Activated CD4-positive, alpha-beta T cell treated with anti-CD3 and anti-CD28 coated beads, Interleukin-10, Interleukin-2, amounts not matched to agents 100 ng/mL and 50 ng/mL, durations not matched to agents 16 hours and 8 hours (primary cell): ENCODE measurements around the gene CTBS.
"Not testable (repeated sequence)": the region's sequence is repeated elsewhere in the genome, so short reads cannot be mapped to it uniquely, and the experiment has no call there.

Experiments used
- DNase-seq: peaks from one replicate; pipeline ENCODE4 v3.0.0-alpha.2; 2020

The CTBS gene

DNA sequence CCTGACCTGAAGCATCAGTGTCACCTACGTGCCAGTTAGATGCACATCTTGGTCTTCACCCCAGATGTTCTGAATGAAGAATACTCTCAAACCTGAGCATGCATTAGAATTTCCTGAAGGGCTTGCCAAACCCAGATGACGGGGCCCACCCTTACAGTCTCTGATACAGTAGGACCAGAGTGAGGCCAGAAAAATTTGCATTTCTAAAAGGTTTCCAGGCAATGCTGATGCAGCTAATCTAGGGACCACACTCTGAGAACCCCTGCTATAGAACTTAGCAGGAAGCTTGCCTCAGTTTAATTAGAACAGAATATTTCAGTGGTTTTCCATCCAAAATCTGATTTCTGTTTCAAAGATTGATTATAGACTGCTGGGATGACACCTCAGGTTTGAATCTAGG is 9.9 kb upstream of the CTBS start:
- no peak for DNase-seq

DNA sequence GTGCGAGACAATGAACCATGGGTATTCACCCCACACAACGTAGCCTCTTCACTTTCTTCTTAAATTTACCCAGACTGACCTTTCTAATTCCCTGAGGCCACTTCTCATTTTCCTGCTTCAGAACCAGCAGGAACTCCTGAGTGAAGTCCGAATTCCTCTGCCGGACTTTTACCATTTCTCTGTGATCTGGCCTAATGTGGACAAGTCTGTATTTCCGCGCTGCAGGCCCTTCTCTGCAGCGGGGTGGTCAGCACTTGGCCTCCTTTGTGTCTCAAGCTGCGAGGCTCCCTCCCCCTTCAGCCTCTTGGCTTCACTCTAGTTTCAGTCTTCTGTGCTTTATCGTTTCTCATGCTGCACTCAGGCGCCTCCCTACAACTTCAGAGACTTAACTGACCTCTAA is 9.4 kb upstream of the CTBS start:
- DNase-seq, result no peak

DNA sequence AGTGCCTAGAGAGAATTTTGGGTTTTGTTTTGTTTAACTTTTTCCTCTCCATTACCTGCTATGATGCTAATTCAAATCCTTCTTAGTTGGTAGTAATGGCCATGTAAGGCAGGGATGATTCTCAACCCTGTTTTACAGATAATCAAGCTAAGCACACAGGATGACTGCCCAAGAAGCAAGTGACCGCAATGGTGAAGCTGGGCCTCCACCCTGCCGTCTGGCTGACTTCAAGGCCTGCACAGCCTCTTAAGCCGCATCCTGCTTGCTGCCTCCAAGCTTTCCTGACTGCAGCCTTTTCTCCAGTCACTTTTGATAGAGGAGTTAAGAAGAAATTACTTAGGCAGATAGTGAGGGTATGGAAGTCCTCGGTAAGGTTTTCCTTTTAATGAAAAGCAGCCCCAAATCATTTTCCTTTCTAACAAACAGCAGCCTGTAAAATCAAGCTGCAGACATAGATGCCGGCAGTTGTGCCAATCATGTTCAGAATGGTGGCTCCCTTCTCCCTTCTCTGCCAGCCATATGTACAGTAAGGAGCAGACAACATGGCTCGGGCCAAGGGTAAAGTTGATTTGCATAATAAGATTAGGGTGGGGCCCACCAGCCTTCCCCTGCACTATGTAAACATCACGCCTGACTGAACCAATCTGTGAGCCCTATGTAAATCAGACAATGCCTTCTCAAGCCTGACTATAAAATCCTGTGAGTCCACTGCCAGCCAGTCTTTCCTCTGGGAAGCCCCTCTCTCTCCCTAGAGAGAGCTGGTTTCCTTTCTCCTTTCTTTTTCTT is 8.8 kb upstream of the CTBS start:
- no peak for DNase-seq

DNA sequence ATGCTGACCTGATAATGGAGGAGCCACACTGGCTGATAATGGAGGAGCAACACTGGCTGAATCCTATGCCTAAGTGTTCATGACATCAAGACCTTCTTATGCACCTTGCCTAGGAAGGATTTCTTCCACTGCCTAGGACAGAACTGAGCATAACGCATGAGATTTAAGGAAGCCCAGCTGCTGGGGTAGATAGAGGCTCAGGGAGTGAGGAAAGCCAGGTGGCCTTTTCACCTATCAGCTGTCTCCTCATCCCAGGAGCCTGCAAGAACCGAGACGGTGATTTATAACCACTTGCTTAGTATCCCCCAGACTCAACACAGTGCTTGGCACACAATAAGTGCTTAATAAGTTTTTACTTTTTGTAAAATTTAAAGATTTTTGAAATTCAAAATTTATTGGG is 7.4 kb upstream of the CTBS start:
- DNase-seq, result no peak

DNA sequence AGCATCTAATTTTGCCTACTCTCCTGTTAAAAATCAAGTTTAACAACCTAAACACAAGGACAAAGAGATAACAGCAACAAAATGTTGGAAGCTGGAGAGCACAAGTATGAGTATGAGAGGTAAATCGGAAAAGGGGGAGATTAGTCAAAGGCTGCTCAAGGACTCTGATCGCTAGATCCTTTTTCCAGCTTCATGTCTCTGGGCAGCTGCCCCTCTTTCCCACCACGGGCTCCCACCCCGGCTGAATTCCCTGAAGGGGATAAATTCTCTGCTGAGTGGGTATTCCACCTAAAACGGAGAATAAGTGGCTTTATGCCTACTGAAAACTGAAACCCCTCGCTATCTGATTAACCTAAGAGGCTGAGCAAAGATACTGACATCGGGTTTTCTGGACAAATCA is 696 bp upstream of the CTBS start:
- DNase-seq, result no peak

GRCh38 chr1:84573481-84573966 is 716 bp downstream of the CTBS start:
- DNase-seq, result peak; percentile 41

DNA sequence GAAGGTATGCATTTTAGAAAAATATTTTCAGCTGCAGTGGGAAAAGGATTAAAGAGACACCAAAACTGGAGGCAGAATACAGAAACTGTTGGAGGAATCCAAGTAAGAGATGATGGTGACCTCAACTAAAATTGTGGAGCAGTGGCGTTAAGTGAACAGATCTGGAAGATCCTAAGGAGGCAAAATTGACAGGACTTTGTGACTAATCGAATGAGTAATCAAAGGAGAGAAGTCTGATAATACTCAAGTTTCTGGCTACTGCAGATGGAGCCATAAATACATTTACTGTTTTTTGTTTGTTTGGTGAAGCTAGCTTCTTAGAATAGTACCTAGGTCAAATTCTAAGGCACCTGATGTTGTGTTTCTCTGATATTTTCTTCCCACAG is 3.1 kb downstream of the CTBS start:
- no peak for DNase-seq

- DNase-seq, result peak; percentile 8
Measured at GRCh38 chr1:84570436-84571149, 3.6 kb downstream of the CTBS start.

- no peak for DNase-seq
Measured at GRCh38 chr1:84569216-84569615, 5.0 kb downstream of the CTBS start.

GRCh38 chr1:84550826-84551225 is 23.4 kb downstream of the CTBS start:
- no peak for DNase-seq

GRCh38 chr1:84541679-84542078 is 32.6 kb downstream of the CTBS start:
- no peak for DNase-seq

- DNase-seq, result no peak
Measured at GRCh38 chr1:84540759-84541158, 33.5 kb downstream of the CTBS start.

- no peak for DNase-seq
Measured at GRCh38 chr1:84539972-84540371, 34.3 kb downstream of the CTBS start.

GRCh38 chr1:84538599-84538998 is 35.6 kb downstream of the CTBS start:
- peak; percentile 14 for DNase-seq

DNA sequence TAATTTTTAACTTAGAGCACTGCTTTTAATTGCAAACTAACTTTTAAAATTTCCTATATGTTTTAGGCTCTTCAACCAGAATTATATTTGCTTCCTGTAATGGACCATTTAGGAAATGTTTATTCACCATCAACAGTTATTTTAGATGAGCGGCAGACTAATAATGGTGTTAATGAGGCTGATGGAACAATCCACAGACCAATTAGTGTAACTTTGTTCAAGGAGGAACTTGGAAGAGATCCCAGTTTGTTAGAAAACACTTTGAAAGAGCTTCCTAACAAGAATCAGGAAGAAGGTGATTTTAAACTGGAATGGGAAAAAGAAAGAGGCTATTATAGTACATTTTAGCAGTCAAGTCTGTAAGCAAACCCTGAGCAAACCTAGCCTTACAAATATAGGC is 48.5 kb downstream of the CTBS start:
- DNase-seq, result no peak

DNA sequence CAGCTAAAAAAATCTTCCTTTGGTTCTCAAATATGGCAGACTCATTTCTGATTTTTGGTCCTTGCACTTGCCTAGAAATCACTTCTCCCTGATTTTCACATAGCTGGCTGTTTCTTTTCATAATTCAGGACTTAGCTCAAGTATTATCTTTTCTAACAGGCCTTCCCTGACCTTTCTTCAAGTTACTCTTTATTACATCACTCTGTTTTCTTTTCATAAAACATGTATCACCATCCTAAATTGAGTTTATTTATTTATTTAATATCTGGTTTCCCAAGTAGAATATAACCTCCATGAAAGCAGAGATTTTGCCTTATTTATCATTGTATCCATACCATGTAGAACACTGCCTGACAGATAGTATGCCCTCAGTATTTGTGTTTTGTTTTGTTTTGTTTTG is 49.6 kb downstream of the CTBS start:
- DNase-seq, result no peak

- DNase-seq, result no peak
Measured at GRCh38 chr1:84510668-84511067, 63.6 kb downstream of the CTBS start.

- DNase-seq, result no peak
Measured at GRCh38 chr1:84510165-84510564, 64.1 kb downstream of the CTBS start.

DNA sequence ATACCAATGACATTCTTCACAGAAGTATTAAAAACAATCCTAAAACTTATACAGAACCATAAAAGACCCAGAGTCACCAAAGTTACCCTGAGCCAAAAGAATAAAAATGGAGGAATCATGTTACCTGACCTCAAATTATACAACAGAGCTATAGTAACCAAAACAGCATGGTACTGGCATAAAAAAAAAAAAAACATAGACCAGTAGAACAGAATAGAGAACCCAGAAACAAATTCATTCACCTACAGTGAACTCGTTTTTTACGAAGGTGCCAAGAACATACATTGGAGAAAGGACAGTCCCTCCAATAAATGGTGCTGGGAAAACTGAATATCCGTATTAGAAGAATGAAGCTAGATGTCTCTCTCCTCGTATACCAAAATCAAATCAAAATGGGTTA is 65.2 kb downstream of the CTBS start:
- DNase-seq, result no peak

DNA sequence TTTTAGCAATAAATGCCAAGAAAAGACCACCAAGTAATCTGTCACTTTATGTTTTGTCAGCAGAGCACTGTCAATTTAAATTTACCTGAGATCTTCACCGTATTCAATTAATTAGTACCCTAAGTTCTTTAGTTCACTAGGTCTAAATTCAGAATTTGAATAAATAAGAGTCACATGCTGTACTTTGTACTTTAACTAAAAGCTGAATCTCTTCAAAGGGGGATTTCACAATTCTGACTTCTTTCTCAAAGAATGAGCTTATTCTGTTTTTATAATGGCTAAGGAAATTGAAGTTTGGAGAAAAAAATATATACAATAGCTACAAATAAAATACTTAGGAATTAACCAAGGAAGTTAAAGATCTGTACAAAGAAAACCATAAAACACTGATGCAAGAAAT is 65.7 kb downstream of the CTBS start:
- no peak for DNase-seq

- not testable (repeated sequence) for DNase-seq
Measured at GRCh38 chr1:84507887-84508286, 66.4 kb downstream of the CTBS start.

- DNase-seq, result no peak
Measured at GRCh38 chr1:84506729-84507453, 67.3 kb downstream of the CTBS start.

- peak; percentile 98 for DNase-seq
Measured at GRCh38 chr1:84506002-84506728, 68.1 kb downstream of the CTBS start, which contains the start of the genes GNG5 and SPATA1. TSS of gene GNG5 (minus strand) at chr1:84506581. CDS start at chr1:84506091, 490 bp downstream. TSS of gene SPATA1 (plus strand) at chr1:84506386. CDS start at chr1:84516360, 9,974 bp downstream.
